ENCODE results near the gene MGLL. TPM values are rescaled to one million over a fixed set of nuclear protein-coding genes. Genes with fewer than 3 reads are reported as not detected.

MGLL gene
- total RNA-seq, 1 experiment from 2014 or later, result 10.5 TPM

DNA sequence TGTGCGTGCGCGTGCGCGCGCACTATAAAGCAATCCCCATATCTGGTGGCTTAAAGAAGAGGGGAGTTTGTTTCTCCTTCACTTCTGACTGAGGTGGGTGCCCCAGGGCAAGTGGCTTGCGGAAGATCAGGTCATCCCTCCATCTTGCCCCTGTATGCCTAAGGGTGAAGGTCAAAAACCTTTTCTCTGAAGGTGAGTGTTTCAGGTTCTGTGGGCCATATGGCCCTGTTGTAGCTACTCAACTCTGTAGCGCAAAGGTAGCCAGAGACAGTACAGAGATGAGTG lies 144.1 kb downstream of the MGLL start:
- no peak for DNase-seq (ENCODE audit: low read depth)

DNA sequence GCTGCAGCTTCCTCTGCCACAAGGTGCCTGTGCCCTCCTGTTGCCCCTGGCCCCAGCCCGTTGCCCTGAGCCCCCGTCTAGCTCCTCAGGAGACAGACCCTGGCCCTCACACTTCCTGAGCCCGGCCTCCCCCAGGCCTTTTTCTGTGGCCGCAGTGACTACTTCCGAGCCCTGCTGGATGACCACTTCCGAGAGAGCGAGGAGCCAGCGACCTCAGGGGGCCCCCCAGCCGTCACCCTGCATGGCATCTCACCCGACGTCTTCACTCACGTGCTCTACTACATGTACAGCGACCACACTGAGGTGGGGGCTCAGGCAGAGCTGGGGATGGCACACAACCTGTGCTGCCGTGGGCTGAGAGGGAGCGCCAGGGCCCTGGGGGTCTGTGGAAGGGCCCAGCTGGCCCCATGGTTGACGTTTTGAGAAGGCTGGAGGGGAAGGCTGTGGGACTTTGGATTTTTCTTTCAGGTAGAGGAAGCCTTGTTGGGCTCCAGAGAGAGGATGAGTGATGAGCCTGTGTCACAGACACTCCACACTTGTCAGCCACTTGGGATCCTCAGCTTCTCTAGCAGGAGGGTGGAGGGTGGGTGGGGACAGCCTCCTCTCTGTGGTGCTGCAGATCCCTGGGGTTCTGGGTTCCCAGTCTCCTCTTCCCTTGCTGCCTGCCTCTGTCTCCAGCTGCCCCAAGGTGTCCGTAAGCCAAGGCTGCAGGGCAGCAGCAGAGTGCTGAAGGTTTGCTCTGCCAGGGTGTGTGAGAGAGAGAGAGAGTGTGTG lies 144.6 kb downstream of the MGLL start:
- DNase-seq (ENCODE audit: low read depth), result no peak

DNA sequence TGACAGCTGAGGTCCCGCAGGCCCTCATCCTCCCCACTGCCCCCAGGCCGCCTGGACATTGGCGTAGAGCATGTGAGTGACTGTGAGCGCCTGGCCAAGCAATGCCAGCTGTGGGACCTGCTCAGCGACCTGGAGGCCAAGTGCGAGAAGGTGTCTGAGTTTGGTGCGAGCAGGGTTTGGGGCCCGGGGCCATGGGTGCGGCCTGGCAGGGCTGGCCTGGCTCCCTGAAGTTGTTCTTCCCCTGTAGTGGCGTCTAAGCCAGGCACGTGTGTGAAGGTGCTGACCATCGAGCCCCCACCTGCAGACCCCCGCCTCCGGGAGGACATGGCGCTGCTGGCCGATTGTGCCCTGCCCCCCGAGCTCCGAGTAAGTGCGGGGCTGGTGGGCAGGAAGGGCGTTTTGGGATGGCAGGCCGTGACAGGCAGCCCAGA lies 145.4 kb downstream of the MGLL start:
- DNase-seq (ENCODE audit: low read depth), result no peak

DNA sequence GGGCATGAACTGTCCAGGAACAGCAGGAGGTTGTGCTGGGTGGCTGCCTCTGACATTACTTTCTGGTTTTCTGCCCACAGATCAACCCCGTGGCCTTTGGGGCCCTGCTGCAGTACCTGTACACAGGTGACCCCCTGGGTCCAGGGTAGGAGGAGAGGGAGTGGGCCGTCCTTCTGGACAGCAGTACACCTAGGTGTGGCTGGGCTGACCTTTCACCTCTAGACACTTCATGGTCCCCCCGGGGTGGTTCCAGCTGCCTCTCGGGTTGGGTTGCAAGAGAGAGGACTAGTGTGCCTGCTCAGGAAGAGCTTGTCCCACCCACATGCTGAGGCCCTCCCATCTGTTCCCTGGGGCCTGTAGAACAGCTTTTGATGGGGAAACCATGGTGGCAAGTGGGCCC lies 145.9 kb downstream of the MGLL start:
- no peak for DNase-seq (ENCODE audit: low read depth)

- DNase-seq (ENCODE audit: low read depth), result no peak
Measured at GRCh38 chr3:127675651-127676391, 146.5 kb downstream of the MGLL start.

DNA sequence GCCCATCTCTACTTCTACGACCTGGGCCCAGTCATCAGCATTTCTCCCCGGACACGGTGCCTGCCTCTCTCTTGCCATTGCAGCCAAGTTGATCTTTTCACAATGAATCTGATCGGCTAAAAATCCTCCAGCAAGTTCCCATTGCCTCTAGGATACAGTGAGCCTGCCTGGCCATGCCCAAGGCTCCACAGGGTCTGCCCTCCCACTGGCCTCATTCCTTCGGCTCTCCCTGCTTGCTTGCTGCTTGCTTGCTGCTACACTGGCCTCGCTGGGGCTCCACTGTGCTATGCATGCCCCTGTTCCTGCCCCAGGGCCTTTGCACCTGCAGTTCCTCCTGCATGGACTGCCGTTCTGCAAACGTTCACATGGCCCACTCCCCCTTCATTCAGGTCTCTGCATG lies 147.5 kb downstream of the MGLL start:
- DNase-seq (ENCODE audit: low read depth), result no peak

DNA sequence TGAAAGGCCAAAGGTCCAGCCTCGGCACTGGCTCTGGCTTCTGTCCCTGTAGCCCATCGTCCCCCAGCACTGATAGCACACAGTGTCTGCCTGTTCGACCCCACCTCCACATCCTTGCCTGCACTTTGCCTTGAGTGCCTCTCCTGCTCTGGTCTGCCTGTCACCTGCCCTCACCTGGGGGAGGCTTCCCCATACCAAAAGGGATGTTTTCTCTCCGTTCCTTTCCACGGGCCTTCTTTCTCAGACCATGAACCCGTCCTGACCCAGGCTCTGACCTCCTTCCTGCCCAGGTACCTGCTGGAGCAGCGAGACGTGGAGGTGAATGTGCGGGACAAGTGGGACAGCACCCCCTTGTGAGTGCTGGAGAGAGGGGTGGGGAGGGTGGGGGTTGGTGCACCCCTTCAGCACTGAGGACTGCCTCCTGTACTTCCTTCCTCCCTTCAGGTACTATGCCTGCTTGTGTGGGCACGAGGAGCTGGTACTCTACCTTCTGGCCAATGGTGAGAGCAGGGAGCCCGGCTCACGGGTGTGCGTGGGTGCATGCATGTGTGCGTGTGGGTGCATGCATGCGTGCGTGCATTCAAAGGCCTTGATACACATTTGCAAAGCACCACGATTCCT lies 148.1 kb downstream of the MGLL start:
- no peak for DNase-seq (ENCODE audit: low read depth)

GRCh38 chr3:127673191-127674100 lies 148.9 kb downstream of the MGLL start:
- DNase-seq (ENCODE audit: low read depth), result peak; percentile 75

DNA sequence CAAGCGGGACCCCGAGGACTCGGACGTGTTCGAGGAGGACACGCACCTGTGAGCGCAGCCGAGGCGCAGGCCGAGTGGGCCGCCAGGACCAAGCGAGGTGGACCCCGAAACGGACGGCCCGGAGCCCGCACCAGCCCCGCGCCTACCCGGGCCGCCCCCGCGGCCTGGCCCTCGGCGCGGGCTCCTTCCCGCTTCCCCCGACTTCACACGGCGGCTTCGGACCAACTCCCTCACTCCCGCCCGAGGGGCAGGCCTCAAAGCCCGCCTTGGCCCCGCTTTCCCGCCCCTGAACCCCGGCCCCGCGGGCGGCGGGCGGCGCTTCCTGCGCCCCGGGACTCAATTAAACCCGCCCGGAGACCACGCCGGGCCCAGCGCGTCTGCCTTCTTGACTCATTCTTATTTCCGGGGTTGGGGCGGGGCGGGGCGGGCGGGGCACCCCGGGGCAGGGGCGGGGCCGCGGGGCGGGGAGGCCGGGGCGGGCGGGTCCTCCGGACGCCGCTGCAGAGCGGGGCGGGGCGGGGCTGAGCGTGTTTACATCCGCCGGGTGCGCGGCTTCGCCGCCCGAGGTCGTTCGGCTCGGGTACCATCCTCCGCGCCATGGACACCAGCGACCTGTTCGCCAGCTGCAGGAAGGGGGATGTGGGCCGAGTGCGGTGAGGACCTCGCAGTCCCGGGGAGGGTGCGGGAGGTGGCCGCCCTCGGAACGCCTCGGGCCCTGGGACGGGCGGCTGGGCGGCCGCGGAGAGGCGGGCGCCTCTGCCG lies 149.7 kb downstream of the MGLL start, which contains the start of gene ABTB1:
Gene ABTB1, plus strand, starts transcription at position 524 of the 762 bp plus-strand sequence. Its CDS starts 74 bp downstream, at position 598.
- DNase-seq (ENCODE audit: low read depth), result peak; percentile 80

DNA sequence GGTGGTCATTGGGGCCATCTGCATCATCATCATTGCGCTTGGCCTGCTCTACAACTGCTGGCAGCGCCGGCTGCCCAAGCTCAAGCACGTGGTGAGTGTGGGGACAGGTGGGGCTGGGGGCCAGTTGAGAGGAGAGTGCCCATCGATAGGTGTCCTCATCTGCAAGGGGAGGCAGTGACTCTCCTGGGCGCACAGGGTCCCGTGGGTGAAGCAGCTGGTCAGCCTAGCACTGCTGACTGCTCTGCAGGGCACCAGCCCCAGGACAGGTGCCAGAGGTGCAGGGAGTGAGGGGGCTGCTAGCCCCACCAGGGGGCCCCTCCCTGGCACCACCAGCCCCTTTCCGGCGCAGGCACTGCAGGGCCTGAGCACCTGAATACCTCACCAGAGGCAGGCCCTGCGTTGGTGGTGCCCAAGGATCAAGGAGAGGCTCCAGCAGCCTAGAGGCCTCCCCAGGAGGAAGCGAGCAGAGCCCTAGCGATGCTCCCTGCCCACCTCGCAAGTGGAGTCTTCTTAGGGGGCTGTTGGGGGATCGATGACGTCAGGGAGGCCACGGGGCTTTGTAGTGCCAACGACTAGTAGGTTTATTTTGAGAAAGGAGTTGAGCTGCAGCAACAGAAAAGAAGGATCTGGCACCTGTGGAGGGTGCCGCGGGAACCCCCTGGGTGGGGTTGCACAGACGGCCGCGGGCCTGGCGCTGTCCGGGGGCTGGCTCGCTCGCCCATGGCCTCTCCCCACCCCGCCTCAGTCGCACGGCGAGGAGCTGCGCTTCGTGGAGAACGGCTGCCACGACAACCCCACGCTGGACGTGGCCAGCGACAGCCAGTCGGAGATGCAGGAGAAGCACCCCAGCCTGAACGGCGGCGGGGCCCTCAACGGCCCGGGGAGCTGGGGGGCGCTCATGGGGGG lies 150.5 kb downstream of the MGLL start:
- DNase-seq (ENCODE audit: low read depth), result peak; percentile 35

DNA sequence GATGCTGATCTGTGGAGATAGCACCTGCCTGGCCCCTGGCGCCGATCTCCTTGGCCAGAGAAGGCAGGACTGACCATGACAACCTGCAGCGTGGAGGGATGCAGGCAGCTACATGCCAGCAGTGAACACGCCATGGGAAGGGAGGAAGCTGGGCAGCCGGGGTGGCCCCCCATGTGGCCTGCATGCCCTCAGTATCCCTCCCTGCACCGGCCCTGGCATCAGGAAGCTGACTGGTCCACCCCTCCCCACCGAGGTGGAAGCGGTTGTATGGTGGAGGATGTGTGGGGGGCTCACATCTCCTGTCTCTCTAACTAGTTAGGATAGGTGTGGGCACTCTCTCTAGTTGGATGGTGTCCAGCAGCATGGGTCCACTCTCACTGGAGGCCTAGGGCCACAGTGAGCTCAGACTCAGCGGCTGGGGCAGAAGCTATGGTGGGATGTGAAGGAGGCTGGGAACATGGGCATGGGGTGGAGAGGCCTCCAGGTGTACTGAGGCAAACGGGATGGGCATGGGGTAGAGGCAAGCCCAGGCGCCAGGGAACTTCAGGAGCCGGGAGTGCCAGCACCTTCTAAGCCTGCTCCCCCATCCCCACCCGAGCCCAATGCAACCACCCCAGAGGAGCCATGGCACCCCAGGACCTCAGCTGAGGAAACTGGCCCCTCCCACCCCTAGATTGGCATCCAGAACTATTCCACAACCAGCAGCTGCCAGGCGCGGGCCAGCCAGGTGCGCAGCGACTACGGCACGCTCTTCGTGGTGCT lies 151.4 kb downstream of the MGLL start:
- DNase-seq (ENCODE audit: low read depth), result no peak

GRCh38 chr3:127670229-127670559 lies 152.1 kb downstream of the MGLL start:
- DNase-seq (ENCODE audit: low read depth), result no peak

DNA sequence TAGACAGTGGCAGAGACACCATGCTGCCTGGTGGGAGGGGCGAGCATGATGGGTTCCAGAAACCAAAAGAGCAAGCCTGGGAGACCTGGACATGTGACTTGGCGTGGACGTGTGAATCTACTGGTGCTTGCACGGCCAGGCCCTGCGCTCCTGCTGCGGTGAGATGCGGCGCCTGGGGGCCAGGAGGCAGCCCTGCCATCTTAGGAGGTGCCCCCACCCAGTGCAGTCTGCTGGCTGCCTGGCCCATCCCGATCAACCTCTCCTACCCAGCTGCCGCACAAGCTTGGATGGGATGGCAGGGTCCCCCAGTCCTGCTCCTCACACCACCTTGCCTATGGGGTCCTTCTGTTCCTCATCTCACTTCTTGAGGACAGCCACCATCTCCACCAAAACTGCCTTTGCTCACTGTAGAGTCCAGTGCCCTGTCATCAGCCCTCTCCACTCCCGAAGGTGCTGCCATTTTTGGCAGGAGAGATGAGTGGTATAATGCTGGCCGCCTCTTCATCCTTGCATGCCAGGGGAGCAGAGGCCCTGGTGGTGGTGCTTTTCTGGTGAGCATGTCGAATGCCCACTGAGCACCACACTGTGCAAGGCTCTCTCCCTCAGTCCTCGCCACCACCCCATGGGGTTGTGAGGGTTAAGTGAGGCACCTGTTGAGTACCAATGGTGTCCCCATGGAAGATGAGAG lies 152.6 kb downstream of the MGLL start:
- DNase-seq (ENCODE audit: low read depth), result no peak

DNA sequence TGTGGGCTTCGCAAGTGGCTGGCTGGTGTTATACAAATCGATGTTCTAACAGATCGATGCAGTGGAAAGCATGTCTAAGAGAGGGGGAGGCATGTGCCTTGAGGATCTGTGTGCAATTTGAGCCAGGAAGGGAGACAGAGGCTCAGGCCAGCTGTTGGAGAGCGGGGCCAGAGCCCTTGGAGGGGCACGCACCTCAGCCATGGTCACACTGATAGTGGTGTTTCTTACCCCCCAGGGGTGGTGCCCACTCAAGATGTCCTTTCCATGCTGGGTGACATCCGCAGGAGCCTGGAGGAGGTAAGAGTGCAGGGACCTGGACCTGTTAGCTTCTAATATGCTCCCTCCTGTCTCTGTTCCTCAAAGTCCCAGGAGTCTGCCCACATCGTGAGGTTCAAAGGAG lies 153.4 kb downstream of the MGLL start:
- no peak for DNase-seq (ENCODE audit: low read depth)

GRCh38 chr3:127667119-127667681 lies 155.1 kb downstream of the MGLL start:
- DNase-seq (ENCODE audit: low read depth), result no peak

DNA sequence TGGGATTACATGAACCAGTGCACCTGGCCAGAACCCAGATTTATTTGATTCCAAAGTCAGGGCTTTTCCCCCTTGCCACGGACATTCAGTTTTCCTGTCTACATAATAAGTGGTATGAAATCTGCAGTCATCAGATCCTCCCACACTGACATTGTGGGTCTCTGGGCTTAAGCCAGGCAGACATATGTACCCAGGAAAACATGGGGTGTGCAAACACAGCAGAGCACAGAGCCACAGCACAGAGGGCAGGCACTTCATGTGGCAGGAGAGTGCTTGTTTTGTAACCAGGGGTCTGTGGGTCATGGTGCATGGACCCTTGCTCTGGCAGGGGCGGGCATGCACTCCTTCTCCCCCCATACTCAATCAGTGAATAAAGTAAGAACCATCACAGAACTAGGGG lies 155.6 kb downstream of the MGLL start:
- DNase-seq (ENCODE audit: low read depth), result no peak

DNA sequence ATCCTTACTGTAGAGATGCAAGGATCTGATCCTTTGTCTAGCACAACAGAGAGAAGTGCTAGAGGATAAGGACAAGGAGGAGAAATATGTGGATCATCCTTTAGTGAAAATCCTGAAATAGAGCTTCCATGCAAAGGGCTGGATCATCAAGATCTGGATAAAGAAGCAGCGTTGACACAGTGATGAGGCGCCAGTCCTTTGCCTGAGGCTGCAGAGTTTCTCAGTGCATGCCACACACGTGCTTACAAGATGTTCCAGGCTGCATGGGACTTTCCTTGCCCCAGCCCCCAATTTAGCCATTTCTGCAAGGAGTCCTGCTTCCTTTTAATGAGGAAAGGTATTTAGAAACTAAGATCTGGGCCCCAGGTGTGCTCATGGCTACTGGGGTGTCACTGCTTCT lies 156.7 kb downstream of the MGLL start:
- no peak for DNase-seq (ENCODE audit: low read depth)

GRCh38 chr3:127665165-127665564 lies 157.2 kb downstream of the MGLL start:
- DNase-seq (ENCODE audit: low read depth), result no peak

Measured in HT1080 (cell line).